Subcutaneous preadipocyte (primary cell): ENCODE data around the gene STRIP2. TPM values are rescaled to one million over a fixed set of nuclear protein-coding genes. Genes with fewer than 3 reads are reported as not detected.

Experiments used
- small RNA-seq: library from RNA; depleted of rRNA; stranded (forward); fragments of <200 nt; gene quantifications from one replicate; pipeline ENCODE3, GENCODE V24; 2012
- total RNA-seq: library from RNA; depleted of rRNA; stranded (reverse); fragments of >200 nt; gene quantifications from 2 replicates; pipeline ENCODE4 v1.2.3, GENCODE V29; 2012

The STRIP2 gene, protein sequence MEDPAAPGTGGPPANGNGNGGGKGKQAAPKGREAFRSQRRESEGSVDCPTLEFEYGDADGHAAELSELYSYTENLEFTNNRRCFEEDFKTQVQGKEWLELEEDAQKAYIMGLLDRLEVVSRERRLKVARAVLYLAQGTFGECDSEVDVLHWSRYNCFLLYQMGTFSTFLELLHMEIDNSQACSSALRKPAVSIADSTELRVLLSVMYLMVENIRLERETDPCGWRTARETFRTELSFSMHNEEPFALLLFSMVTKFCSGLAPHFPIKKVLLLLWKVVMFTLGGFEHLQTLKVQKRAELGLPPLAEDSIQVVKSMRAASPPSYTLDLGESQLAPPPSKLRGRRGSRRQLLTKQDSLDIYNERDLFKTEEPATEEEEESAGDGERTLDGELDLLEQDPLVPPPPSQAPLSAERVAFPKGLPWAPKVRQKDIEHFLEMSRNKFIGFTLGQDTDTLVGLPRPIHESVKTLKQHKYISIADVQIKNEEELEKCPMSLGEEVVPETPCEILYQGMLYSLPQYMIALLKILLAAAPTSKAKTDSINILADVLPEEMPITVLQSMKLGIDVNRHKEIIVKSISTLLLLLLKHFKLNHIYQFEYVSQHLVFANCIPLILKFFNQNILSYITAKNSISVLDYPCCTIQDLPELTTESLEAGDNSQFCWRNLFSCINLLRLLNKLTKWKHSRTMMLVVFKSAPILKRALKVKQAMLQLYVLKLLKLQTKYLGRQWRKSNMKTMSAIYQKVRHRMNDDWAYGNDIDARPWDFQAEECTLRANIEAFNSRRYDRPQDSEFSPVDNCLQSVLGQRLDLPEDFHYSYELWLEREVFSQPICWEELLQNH
- 4.0 and 12.5 TPM in 2 replicates for total RNA-seq

DNA sequence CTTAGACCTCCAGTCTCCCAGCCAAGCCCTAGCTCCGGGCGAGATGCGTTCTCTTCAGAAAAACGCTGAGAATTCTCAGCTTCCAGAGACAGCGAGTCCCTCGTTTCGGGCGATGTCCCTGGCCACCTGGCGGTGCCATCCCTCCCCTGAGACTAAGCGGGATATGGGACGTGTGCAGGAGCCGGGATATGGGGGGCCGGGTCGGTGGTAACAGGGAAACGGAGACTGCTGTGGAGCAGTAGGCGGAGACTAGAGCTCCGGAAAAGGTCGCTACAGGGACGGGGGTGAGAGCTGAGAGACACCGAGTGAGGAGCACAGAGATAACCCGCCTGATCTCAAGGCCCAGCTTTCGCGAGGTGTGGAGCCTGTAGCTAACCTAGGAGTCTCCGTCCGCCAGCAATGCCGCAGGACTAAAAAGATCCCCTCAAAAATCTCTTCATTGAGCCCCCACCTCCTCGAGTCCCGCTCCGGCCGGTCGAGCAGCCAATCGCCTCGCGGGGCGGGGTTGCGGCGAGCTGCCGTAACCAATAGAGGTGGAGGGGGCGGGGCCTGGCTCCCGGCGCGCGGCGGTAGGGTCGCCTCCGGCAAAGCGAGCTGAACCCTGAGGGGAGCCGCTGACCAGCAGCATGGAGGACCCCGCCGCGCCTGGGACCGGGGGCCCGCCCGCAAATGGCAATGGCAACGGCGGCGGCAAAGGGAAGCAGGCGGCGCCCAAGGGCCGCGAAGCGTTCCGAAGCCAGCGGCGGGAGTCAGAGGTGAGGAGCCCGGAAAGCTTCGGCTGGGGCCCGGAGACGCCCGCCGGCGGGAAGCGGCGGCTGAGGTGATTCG is at the start of gene STRIP2:
Gene STRIP2 (plus strand): TSS at position 586 of the 828 bp plus-strand sequence. CDS start 41 bp downstream, at position 627.

DNA sequence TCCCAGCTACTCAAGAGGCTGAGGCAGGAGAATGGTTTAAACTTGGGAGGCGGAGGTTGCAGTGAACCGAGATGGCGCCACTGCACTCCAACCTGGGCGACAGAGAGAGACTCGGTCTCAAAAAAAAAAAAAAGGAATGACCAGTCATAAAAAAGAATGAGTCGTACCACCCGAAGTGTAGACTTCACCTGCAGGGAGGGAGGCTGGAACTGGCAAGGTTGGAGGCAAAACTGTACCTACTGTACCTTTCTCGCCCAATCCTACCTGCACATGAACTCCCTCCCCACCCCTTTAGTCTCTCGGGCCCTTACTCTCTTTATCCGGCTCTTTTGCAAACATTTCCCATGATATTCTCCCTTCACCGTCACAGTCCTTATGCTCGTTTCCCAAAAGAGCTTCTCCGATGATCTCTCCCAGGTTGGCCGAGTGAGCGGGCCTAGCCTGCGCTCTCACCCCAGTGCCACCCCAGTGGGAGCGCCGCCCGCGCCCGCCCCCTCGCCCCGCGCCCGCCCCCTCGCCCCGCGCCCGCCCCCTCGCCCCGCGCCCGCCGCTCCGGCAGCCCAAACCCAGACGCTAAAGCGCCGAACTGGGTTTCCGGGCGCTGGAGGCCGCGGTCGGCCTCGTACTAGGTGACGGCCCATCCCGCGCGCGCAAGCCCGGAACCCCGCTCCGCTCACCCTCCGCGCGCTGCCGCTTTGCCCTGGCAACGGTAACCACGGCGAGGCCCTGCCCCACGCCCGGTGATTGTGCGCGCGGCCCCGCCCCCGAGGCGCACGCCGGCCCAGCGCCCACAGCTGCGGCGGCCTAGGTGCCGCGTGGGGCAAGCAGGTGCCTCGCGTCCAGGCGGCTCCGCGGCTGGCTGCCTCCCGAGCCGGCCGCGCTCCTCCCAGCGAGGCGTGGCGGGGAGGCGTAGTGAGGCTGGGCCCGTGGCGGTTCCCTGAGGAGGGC is 67.8 kb downstream of the STRIP2 start, which contains the start of gene SMKR1:
Gene SMKR1 (plus strand): TSS at position 772 of the 948 bp plus-strand sequence. CDS start 294 bp downstream, outside the sequence.

Small RNA genes within 50 kb of the gene (small RNA-seq; reads per million reads assigned to genes)
- gene AC009244.1: 0.14 reads per million
- gene RNU1-72P: not detected
- gene SNRPGP3: not detected

Other genes with a start within 250 kb of the STRIP2 start
- gene SMO, start 245.8 kb upstream of the STRIP2 start, total RNA-seq: 3.7 and 4.0 TPM in 2 replicates
- 4.9 and 6.6 TPM in 2 replicates for gene AHCYL2, start 209.4 kb upstream of the STRIP2 start, total RNA-seq
- gene SMKR1, start 68.1 kb downstream of the STRIP2 start, total RNA-seq: 0.59 TPM in 1 of 2 replicates, not detected in the other
- 11.4 and 14.1 TPM in 2 replicates for gene NRF1, start 177.3 kb downstream of the STRIP2 start, total RNA-seq